ENCODE results near the gene AHCTF1. TPM values are rescaled to one million over a fixed set of nuclear protein-coding genes. Genes with fewer than 3 reads are reported as not detected.

AHCTF1 gene
- total and polyA plus RNA-seq, 2 of the 8 experiments (the other 6 are each of a cell fraction or from before 2014, with no cell fraction given), result 7.9 to 44.5 TPM

DNA sequence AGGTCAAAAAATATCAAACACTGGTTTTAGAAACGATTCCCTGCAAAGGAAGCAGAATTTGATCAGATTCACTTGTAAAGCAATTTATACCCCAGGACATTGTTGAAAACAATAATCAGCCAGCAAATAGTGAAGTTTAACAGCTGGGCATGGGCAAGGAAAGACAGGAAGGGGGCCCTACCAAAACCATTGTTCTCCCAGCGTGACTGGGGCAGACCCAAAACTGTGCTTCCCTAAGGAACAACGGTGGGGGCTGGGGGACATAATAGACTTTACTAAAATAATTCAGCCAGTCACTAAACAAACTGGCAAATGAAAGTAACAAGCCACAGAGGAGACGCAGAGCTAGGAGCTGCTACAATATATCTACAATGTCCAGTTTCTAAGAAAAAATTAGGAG is 100.2 kb downstream of the AHCTF1 start:
- H3K18ac ChIP-seq (ENCODE audit: extremely low read depth, low read length), result no peak overlapping the region
- H3K56ac ChIP-seq (replicated peaks; ENCODE audit: insufficient read length, low read depth, low read length), result no peak overlapping the region
- no peaks in the 10 kb centered on the region for H3K79me2 ChIP-seq (ENCODE audit: control insufficient read depth in 1 of 2, insufficient read depth in 2 of 2, low read length in 2 of 2)
- no peak overlapping the region for H2AFZ ChIP-seq (ENCODE audit: low read length)
- CTCF ChIA-PET (ENCODE audit: partially characterized antibody), result interaction anchor here (0.7 kb wide), 1 partner anchor 164 kb away, joined by 4 read pairs; no protein-coding TSS in a partner anchor
- H3K23ac ChIP-seq (ENCODE audit: insufficient read length), result no peak overlapping the region
- H3K9ac ChIP-seq (replicated peaks in 1 of 4; ENCODE audit: extremely low read depth in 1 of 4, low read depth in 3 of 4, low read length in 3 of 4), result no peak overlapping the region
- H4K5ac ChIP-seq (ENCODE audit: insufficient read length, low read depth, low read length), result no peak overlapping the region
- H4K91ac ChIP-seq (replicated peaks; ENCODE audit: insufficient read length, low read length), result no peak overlapping the region
- no peak overlapping the region for H3K4me2 ChIP-seq (ENCODE audit: insufficient read depth in 1 of 2, low read depth in 2 of 2, low read length in 2 of 2)
- H3K4me3 ChIP-seq (ENCODE audit: extremely low read depth in 1 of 4, insufficient read depth in 2 of 4, low read depth in 3 of 4, low read length in 4 of 4), result no peak overlapping the region
- no peak overlapping the region for H2BK120ac ChIP-seq (replicated peaks; ENCODE audit: low read depth, low read length)
- 86% methylated on average over 4 of the region's 4 CpGs; no CpG with 5 or more reads in 1 of the 2 experiments for WGBS, 2 experiments (ENCODE audit: extremely low coverage in 1 of 2, insufficient coverage in 1 of 2, insufficient read length in 1 of 2, insufficient replicate concordance in 2 of 2, low coverage in 1 of 2, low lambda C conversion rate in 2 of 2, missing lambda C conversion rate in 1 of 2)
- no peak overlapping the region for H3K27ac ChIP-seq (ENCODE audit: low read depth, low read length)
- no peak for FAIRE-seq
- no peak for DNase-seq (ENCODE audit: low read depth in 1 of 2, low spot score in 2 of 2)
- no peak overlapping the region for H3K14ac ChIP-seq (ENCODE audit: insufficient read length)
- POLR2A ChIA-PET (ENCODE audit: partially characterized antibody), result no interaction called here
- H4K8ac ChIP-seq (ENCODE audit: extremely low read depth, insufficient read depth, low read length), result no peak overlapping the region
- H2BK15ac ChIP-seq (ENCODE audit: low read length), result no peak overlapping the region
- H2BK12ac ChIP-seq (ENCODE audit: low read depth, low read length), result no peak overlapping the region
- H3K27me3 ChIP-seq (replicated peaks in 1 of 4; ENCODE audit: control insufficient read depth in 3 of 4, extremely low read depth in 1 of 4, insufficient read depth in 3 of 4, low read length in 3 of 4), result no peaks in the 10 kb centered on the region
- no peaks in the 10 kb centered on the region for H3K4me1 ChIP-seq (replicated peaks in 1 of 4; ENCODE audit: control insufficient read depth in 3 of 4, insufficient read depth in 4 of 4, low read length in 3 of 4)
- no peaks in the 10 kb centered on the region for H3K36me3 ChIP-seq (ENCODE audit: control insufficient read depth in 2 of 4, insufficient read depth in 4 of 4, low read length in 3 of 4)
- peaks cover 8 to 12% of the 10 kb centered on the region in 2 experiments; a peak in 3 of 4 replicates for H3K9me3 ChIP-seq (ENCODE audit: insufficient read depth in 2 of 2, low read depth in 1 of 2, low read length in 1 of 2)
- no peaks in the 10 kb centered on the region for H4K20me1 ChIP-seq (replicated peaks in 1 of 2; ENCODE audit: control insufficient read depth in 1 of 2, insufficient read depth in 2 of 2, low read length in 2 of 2)
- H3K79me1 ChIP-seq (ENCODE audit: low read depth, low read length), result no peaks in the 10 kb centered on the region; the same call in 1 of the 2 replicates
- H3K23me2 ChIP-seq (ENCODE audit: low read depth, low read length), result peaks cover 3% of the 10 kb centered on the region; the same call in 1 of the 2 replicates
- H2BK20ac ChIP-seq (ENCODE audit: low read length), result no peak overlapping the region
- H2BK5ac ChIP-seq (ENCODE audit: low read depth, low read length), result no peak overlapping the region
- H3K4ac ChIP-seq (replicated peaks; ENCODE audit: insufficient read length, low read depth, low read length), result no peak overlapping the region
- H2AK5ac ChIP-seq (ENCODE audit: low read depth, low read length), result no peak overlapping the region
- TF ChIP-seq, protein P1, sequence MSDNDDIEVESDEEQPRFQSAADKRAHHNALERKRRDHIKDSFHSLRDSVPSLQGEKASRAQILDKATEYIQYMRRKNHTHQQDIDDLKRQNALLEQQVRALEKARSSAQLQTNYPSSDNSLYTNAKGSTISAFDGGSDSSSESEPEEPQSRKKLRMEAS (IDR thresholded peaks at IDR 0.05), result no peak
- TF ChIP-seq BRCA1 (IDR thresholded peaks at IDR 0.05; ENCODE audit: low read depth, low read length) (no peak), TAF7 (optimal IDR thresholded peaks at IDR 0.05; ENCODE audit: borderline replicate concordance, low read depth, low read length) (no peak), EZH2 (IDR thresholded peaks at IDR 0.05; ENCODE audit: low read depth, low read length, severe bottlenecking) (no peak), SP1 (IDR thresholded peaks at IDR 0.05; ENCODE audit: low read depth, low read length) (no peak), MAFK (IDR thresholded peaks at IDR 0.05; ENCODE audit: low read depth, low read length) (no peak), TEAD4 (IDR thresholded peaks at IDR 0.05; ENCODE audit: low read depth, low read length) (no peak), HDAC2 (IDR thresholded peaks at IDR 0.05; ENCODE audit: borderline replicate concordance in 1 of 2, low read depth in 2 of 2, low read length in 2 of 2) (no peak), SUZ12 (IDR thresholded peaks at IDR 0.05; ENCODE audit: low read length) (no peak), PHF8 (conservative IDR thresholded peaks at IDR 0.05; ENCODE audit: low read depth, low read length) (no peak), YY1 (IDR thresholded peaks at IDR 0.05; ENCODE audit: low read depth, low read length) (no peak)
